HK-2 (cell line): ENCODE results near the gene VPS37B.

ENCODE experiments used
- DNase-seq: peaks from one replicate; pipeline ENCODE4 v3.0.0-alpha.2; 2018; ENCODE audit not compliant: unreplicated experiment

VPS37B gene

GRCh38 chr12:122852336-122853275 is 43.3 kb downstream of the VPS37B start:
- DNase-seq = no peak

- peak; percentile 76 for DNase-seq
Measured at GRCh38 chr12:122851820-122852219, 44.1 kb downstream of the VPS37B start.

GRCh38 chr12:122850695-122851350 is 45.1 kb downstream of the VPS37B start:
- DNase-seq = peak; percentile 54

GRCh38 chr12:122850048-122850445 is 45.9 kb downstream of the VPS37B start:
- no peak for DNase-seq

- DNase-seq = no peak
Measured at GRCh38 chr12:122849352-122850047, 46.4 kb downstream of the VPS37B start.

GRCh38 chr12:122848471-122849351 is 47.2 kb downstream of the VPS37B start:
- DNase-seq = no peak

GRCh38 chr12:122847921-122848421 is 48.0 kb downstream of the VPS37B start:
- no peak for DNase-seq

- no peak for DNase-seq
Measured at GRCh38 chr12:122847516-122847836, 48.4 kb downstream of the VPS37B start.

- DNase-seq = no peak
Measured at GRCh38 chr12:122846622-122847515, 49.1 kb downstream of the VPS37B start.

GRCh38 chr12:122845865-122846621 is 49.9 kb downstream of the VPS37B start:
- DNase-seq = no peak

GRCh38 chr12:122845041-122845864 is 50.7 kb downstream of the VPS37B start:
- no peak for DNase-seq

- DNase-seq = no peak
Measured at GRCh38 chr12:122844366-122844971, 51.5 kb downstream of the VPS37B start.

GRCh38 chr12:122843455-122843854 is 52.5 kb downstream of the VPS37B start:
- no peak for DNase-seq

GRCh38 chr12:122842505-122843405 is 53.2 kb downstream of the VPS37B start:
- DNase-seq = no peak

GRCh38 chr12:122841544-122842321 is 54.2 kb downstream of the VPS37B start:
- peak; percentile 62 for DNase-seq
